Activated B cell treated with CpG ODN at 0.5 μM for 24 hours (primary cell): ENCODE data around the gene CDK19. TPM values are rescaled to one million over a fixed set of nuclear protein-coding genes. Genes with fewer than 3 reads are reported as not detected.

Source experiments
- ATAC-seq: fragments of 200-7000 bp; cut with Tn5 transposase; one replicate; pipeline ENCODE4 v1.10.0; 2021; ENCODE audit warnings: low read depth, mild to moderate bottlenecking, moderate library complexity
- CTCF ChIA-PET: fragments of 350-600 bp; sonication (Branson Sonifier 250); formaldehyde crosslinking; loops from one replicate; lab custom pipeline; 2021; ENCODE audit warnings: antibody characterized with exemption; lab: Charles Lee
- POLR2A ChIA-PET: fragments of 350-600 bp; sonication (Branson Sonifier 250); formaldehyde crosslinking; loops from one replicate; lab custom pipeline; 2021; ENCODE audit warnings: antibody characterized with exemption; lab: Charles Lee
- DNase-seq: peaks from one replicate; pipeline ENCODE4 v3.0.0; 2022
- H3K27ac Mint-ChIP-seq: one replicate; pipeline ENCODE4 v1.8.0; 2020; ENCODE audit warnings: mixed read lengths
- H3K27me3 Mint-ChIP-seq: one replicate; pipeline ENCODE4 v1.8.0; 2021; ENCODE audit warnings: mixed read lengths
- H3K36me3 Mint-ChIP-seq: one replicate; pipeline ENCODE4 v1.8.0; 2021; ENCODE audit warnings: low read depth, mixed read lengths
- H3K4me1 Mint-ChIP-seq: one replicate; pipeline ENCODE4 v1.8.0; 2021; ENCODE audit warnings: mixed read lengths
- H3K4me3 Mint-ChIP-seq: one replicate; pipeline ENCODE4 v1.8.0; 2020; ENCODE audit warnings: mild to moderate bottlenecking, mixed read lengths
- H3K9me3 Mint-ChIP-seq: one replicate; pipeline ENCODE4 v1.8.0; 2020; ENCODE audit warnings: mixed read lengths
- CTCF ChIP-seq: fragments of 200-600 bp; IDR thresholded peaks from one replicate; pipeline ENCODE4 v1.8.0; 2022; ENCODE audit warnings: antibody characterized with exemption, mild to moderate bottlenecking
- intact Hi-C: fragments of 100-400 bp; cut with micrococcal nuclease; formaldehyde crosslinking; loops from one replicate; pipeline ENCODE4 v1.15.1; 2024
- total RNA-seq: library from RNA; stranded (reverse); gene quantifications from 2 replicates; pipeline ENCODE4 v1.2.3, GENCODE V29; 2022

The CDK19 gene
- total RNA-seq, 1 donor from 2014 or later: 31.1 TPM

GRCh38 chr6:110655821-110656220 is 159.4 kb downstream of the CDK19 start:
- DNase-seq (no peak), ATAC-seq (no peak)
- H3K4me1 Mint-ChIP-seq: no peaks in the 10 kb centered on the region
- H3K4me3 Mint-ChIP-seq: no peak overlapping the region
- no peak for TF ChIP-seq CTCF
- intact Hi-C loops: no loop called here
- no peak overlapping the region for H3K27ac Mint-ChIP-seq
- CTCF ChIA-PET: no interaction called here
- H3K36me3 Mint-ChIP-seq: peaks cover 31% of the 10 kb centered on the region
- POLR2A ChIA-PET: no interaction called here
- H3K9me3 Mint-ChIP-seq: peaks cover 3% of the 10 kb centered on the region
- H3K27me3 Mint-ChIP-seq: no peaks in the 10 kb centered on the region

- peaks cover 22% of the 10 kb centered on the region for H3K36me3 Mint-ChIP-seq
These were observed 161.0 kb downstream of the CDK19 start for GRCh38 chr6:110654096-110654820.

GRCh38 chr6:110653381-110653780 is 161.9 kb downstream of the CDK19 start:
- ATAC-seq (no peak), DNase-seq (no peak)
- Mint-ChIP-seq H3K9me3 (no peaks in the 10 kb centered on the region), H3K27me3 (no peaks in the 10 kb centered on the region), H3K36me3 (peaks cover 25% of the 10 kb centered on the region), H3K27ac (no peak overlapping the region), H3K4me3 (no peak overlapping the region), H3K4me1 (no peaks in the 10 kb centered on the region)
- ChIA-PET CTCF (no interaction called here), POLR2A (interaction anchor here (0.6 kb wide), 1 partner anchor 158 kb away, joined by 3 read pairs; no protein-coding TSS in a partner anchor)
- no peak for TF ChIP-seq CTCF
- intact Hi-C loops: no loop called here

More at GRCh38 chr6:110654096-110654820, 161.0 kb downstream of the CDK19 start:
- no peak for TF ChIP-seq CTCF
- CTCF ChIA-PET: no interaction called here
- Mint-ChIP-seq H3K4me3 (no peak overlapping the region), H3K4me1 (no peaks in the 10 kb centered on the region), H3K9me3 (no peaks in the 10 kb centered on the region), H3K27ac (no peak overlapping the region), H3K27me3 (no peaks in the 10 kb centered on the region)
- DNase-seq (no peak), ATAC-seq (no peak)
- intact Hi-C loops: no loop called here
- POLR2A ChIA-PET: interaction anchor here (0.6 kb wide), 1 partner anchor 159 kb away, joined by 6 read pairs; no protein-coding TSS in a partner anchor

GRCh38 chr6:110652520-110652919 is 162.7 kb downstream of the CDK19 start:
- Mint-ChIP-seq H3K9me3 (no peaks in the 10 kb centered on the region), H3K4me3 (no peak overlapping the region), H3K27me3 (no peaks in the 10 kb centered on the region), H3K4me1 (no peaks in the 10 kb centered on the region), H3K36me3 (peaks cover 20% of the 10 kb centered on the region), H3K27ac (no peak overlapping the region)
- intact Hi-C loops: no loop called here
- POLR2A ChIA-PET: no interaction called here
- no peak for ATAC-seq
- no peak for TF ChIP-seq CTCF
- CTCF ChIA-PET: no interaction called here
- DNase-seq: no peak

GRCh38 chr6:110650755-110651154 is 164.5 kb downstream of the CDK19 start:
- intact Hi-C loops: no loop called here
- Mint-ChIP-seq H3K4me1 (no peaks in the 10 kb centered on the region), H3K27ac (no peak overlapping the region), H3K9me3 (no peaks in the 10 kb centered on the region), H3K4me3 (no peak overlapping the region), H3K27me3 (no peaks in the 10 kb centered on the region), H3K36me3 (peaks cover 29% of the 10 kb centered on the region)
- POLR2A ChIA-PET: no interaction called here
- CTCF ChIA-PET: no interaction called here
- DNase-seq: no peak
- no peak for TF ChIP-seq CTCF
- no peak for ATAC-seq
